HEK293 (cell line): Measurements from ENCODE around the gene RXRG.

Experiments used
- ZNF175 ChIP-seq: fragments of 450-650 bp; formaldehyde crosslinking; IDR thresholded peaks from 2 replicates; pipeline ENCODE4 v1.5.1; 2016; ENCODE audit warnings: missing biosample characterization, missing genetic modification characterization
- ZNF2 ChIP-seq: fragments of 450-650 bp; formaldehyde crosslinking; IDR thresholded peaks from 2 replicates; pipeline ENCODE4 v1.5.1; 2016; ENCODE audit warnings: missing biosample characterization, missing genetic modification characterization

GRCh38 chr1:165455111-165455510 lies 10.2 kb upstream of the RXRG start:
- TF ChIP-seq ZNF175 (tag by site-specific recombination) (no peak), ZNF2 (tag by site-specific recombination) (no peak)
